ENCODE results near the gene C10orf62. TPM values are rescaled to one million over a fixed set of nuclear protein-coding genes. Genes with fewer than 3 reads are reported as not detected.

C10orf62 gene
- total RNA-seq, 1 donor from 2014 or later, result 0.51 TPM

- no peak for DNase-seq (ENCODE audit: low spot score)
- intact Hi-C loops (cut with DNase I), result no loop called here
Observed at GRCh38 chr10:97580421-97581367, 8.8 kb upstream of the C10orf62 start.

GRCh38 chr10:97582169-97582568, 7.4 kb upstream of the C10orf62 start:
- no peak for DNase-seq (ENCODE audit: low spot score)
- intact Hi-C loops (cut with DNase I), result no loop called here

- intact Hi-C loops (cut with DNase I), result no loop called here
- no peak for DNase-seq (ENCODE audit: low spot score)
Observed at GRCh38 chr10:97583476-97583875, 6.0 kb upstream of the C10orf62 start.

GRCh38 chr10:97584060-97584797, 5.3 kb upstream of the C10orf62 start, which contains the start of gene HOGA1:
HOGA1 (plus strand) TSS chr10:97584389; CDS start chr10:97584704, 315 bp downstream.
- DNase-seq (ENCODE audit: low spot score), result peak; percentile 92
- intact Hi-C loops (cut with DNase I), result no loop called here

GRCh38 chr10:97584798-97585438, 4.6 kb upstream of the C10orf62 start:
- intact Hi-C loops (cut with DNase I), result no loop called here
- DNase-seq (ENCODE audit: low spot score), result peak; percentile 58

GRCh38 chr10:97585439-97585811, 4.1 kb upstream of the C10orf62 start:
- no peak for DNase-seq (ENCODE audit: low spot score)
- intact Hi-C loops (cut with DNase I), result no loop called here

- DNase-seq (ENCODE audit: low spot score), result peak; percentile 43
- intact Hi-C loops (cut with DNase I), result no loop called here
Observed at GRCh38 chr10:97587183-97587582, 2.3 kb upstream of the C10orf62 start.

- intact Hi-C loops (cut with DNase I), result no loop called here
- no peak for DNase-seq (ENCODE audit: low spot score)
Observed at GRCh38 chr10:97590082-97590747, 694 bp downstream of the C10orf62 start.

- DNase-seq (ENCODE audit: low spot score), result no peak
- intact Hi-C loops (cut with DNase I), result no loop called here
Observed at GRCh38 chr10:97590748-97591495, 1.4 kb downstream of the C10orf62 start.

- intact Hi-C loops (cut with DNase I), result no loop called here
- no peak for DNase-seq (ENCODE audit: low spot score)
Observed at GRCh38 chr10:97593421-97593820, 3.9 kb downstream of the C10orf62 start.

GRCh38 chr10:97596101-97597082, 6.9 kb downstream of the C10orf62 start:
- peak; percentile 75 for DNase-seq (ENCODE audit: low spot score)
- intact Hi-C loops (cut with DNase I), result loop anchor here (1.0 kb wide), 1 partner anchor 22 kb away; no protein-coding TSS in a partner anchor

- intact Hi-C loops (cut with DNase I), result no loop called here
- peak; percentile 3 for DNase-seq (ENCODE audit: low spot score)
Observed at GRCh38 chr10:97597778-97598177, 8.3 kb downstream of the C10orf62 start.

GRCh38 chr10:97598407-97599271, 9.1 kb downstream of the C10orf62 start:
- intact Hi-C loops (cut with DNase I), result no loop called here
- DNase-seq (ENCODE audit: low spot score), result no peak

GRCh38 chr10:97599272-97599619, 9.7 kb downstream of the C10orf62 start:
- no peak for DNase-seq (ENCODE audit: low spot score)
- intact Hi-C loops (cut with DNase I), result no loop called here

- intact Hi-C loops (cut with DNase I), result no loop called here
- no peak for DNase-seq (ENCODE audit: low spot score)
Observed at GRCh38 chr10:97600616-97601015, 11.1 kb downstream of the C10orf62 start.

GRCh38 chr10:97601268-97602215, 12.0 kb downstream of the C10orf62 start:
- DNase-seq (ENCODE audit: low spot score), result no peak
- intact Hi-C loops (cut with DNase I), result no loop called here
